SU-DHL-6 (cell line): ENCODE data around the gene PEDS1.

Experiments
- H2AFZ ChIP-seq: fragments of 200-600 bp; sonication (generic); 2 replicates; pipeline ENCODE4 v1.6.1; 2014; ENCODE audit warnings: low read depth, mild to moderate bottlenecking, moderate library complexity, mixed read lengths, antibody characterized with exemption, low read length; ENCODE audit not compliant: severe bottlenecking
- H3F3A ChIP-seq: fragments of 200-600 bp; shearing (Covaris generic); 2 replicates; pipeline ENCODE4 v1.6.0; 2016; ENCODE audit warnings: antibody characterized with exemption, mild to moderate bottlenecking; ENCODE audit not compliant: insufficient read depth
- H3K27ac ChIP-seq: fragments of 200-600 bp; sonication (generic); 2 replicates; pipeline ENCODE4 v1.5.1; 2016; ENCODE audit warnings: low read depth, mild to moderate bottlenecking, low read length, moderate library complexity, mixed read lengths
- H3K27me3 ChIP-seq: fragments of 200-600 bp; sonication (generic), shearing (Covaris generic); 2 replicates; pipeline ENCODE4 v1.6.0; 2014; ENCODE audit warnings: mild to moderate bottlenecking, low read length
- H3K36me3 ChIP-seq: fragments of 200-600 bp; sonication (generic); 2 replicates; pipeline ENCODE4 v1.6.1; 2014; ENCODE audit warnings: mild to moderate bottlenecking, low read length, mixed read lengths
- H3K4me2 ChIP-seq: fragments of 300-600, 200-600 bp; shearing (Covaris generic), sonication (generic); 2 replicates; pipeline ENCODE4 v1.6.0; 2014; ENCODE audit warnings: low read length, low read depth, mild to moderate bottlenecking; ENCODE audit not compliant: poor library complexity, severe bottlenecking
- H3K4me3 ChIP-seq: fragments of 200-600 bp; sonication (generic); 2 replicates; pipeline ENCODE4 v1.5.1; 2014; ENCODE audit warnings: antibody characterized with exemption, low read length, mild to moderate bottlenecking, mixed read lengths; ENCODE audit not compliant: insufficient read depth, poor library complexity, severe bottlenecking
- H3K79me2 ChIP-seq: fragments of 200-600 bp; sonication (generic); 2 replicates; pipeline ENCODE4 v1.6.1; 2014; ENCODE audit warnings: mild to moderate bottlenecking, low read length, moderate library complexity; ENCODE audit not compliant: insufficient read depth
- H3K9ac ChIP-seq: fragments of 200-600 bp; sonication (generic); 2 replicates; pipeline ENCODE4 v1.7.0; 2014; ENCODE audit warnings: mild to moderate bottlenecking, low read length
- H3K9me2 ChIP-seq: fragments of 200-600 bp; sonication (generic); replicated peaks from 2 replicates; pipeline ENCODE4 v1.6.1; 2014; ENCODE audit warnings: low read length; ENCODE audit not compliant: insufficient read depth
- H3K9me3 ChIP-seq: fragments of 200-600 bp; sonication (generic); 2 replicates; pipeline ENCODE4 v1.6.1; 2014; ENCODE audit warnings: low read length, mixed read lengths; ENCODE audit not compliant: insufficient read depth
- H4K20me1 ChIP-seq: fragments of 200-600 bp; sonication (generic); 2 replicates; pipeline ENCODE4 v1.6.1; 2014; ENCODE audit warnings: low read depth, mild to moderate bottlenecking, antibody characterized with exemption, low read length, moderate library complexity, mixed read lengths
- EZH2phosphoT487 ChIP-seq: fragments of 200-600 bp; sonication (generic), shearing (Covaris generic); conservative IDR thresholded peaks from 2 replicates; pipeline ENCODE4 v1.6.1; 2018; ENCODE audit warnings: mild to moderate bottlenecking, antibody characterized with exemption, low read length, moderate library complexity, mixed read lengths
- TF ChIP-seq, protein P1 (sequence below): fragments of 200-600 bp; sonication (generic); IDR thresholded peaks from one replicate; pipeline ENCODE4 v1.5.1; 2017; ENCODE audit warnings: antibody characterized with exemption, mild to moderate bottlenecking, low read length, moderate library complexity; ENCODE audit not compliant: insufficient read depth, poor library complexity, severe bottlenecking

The PEDS1 gene

DNA sequence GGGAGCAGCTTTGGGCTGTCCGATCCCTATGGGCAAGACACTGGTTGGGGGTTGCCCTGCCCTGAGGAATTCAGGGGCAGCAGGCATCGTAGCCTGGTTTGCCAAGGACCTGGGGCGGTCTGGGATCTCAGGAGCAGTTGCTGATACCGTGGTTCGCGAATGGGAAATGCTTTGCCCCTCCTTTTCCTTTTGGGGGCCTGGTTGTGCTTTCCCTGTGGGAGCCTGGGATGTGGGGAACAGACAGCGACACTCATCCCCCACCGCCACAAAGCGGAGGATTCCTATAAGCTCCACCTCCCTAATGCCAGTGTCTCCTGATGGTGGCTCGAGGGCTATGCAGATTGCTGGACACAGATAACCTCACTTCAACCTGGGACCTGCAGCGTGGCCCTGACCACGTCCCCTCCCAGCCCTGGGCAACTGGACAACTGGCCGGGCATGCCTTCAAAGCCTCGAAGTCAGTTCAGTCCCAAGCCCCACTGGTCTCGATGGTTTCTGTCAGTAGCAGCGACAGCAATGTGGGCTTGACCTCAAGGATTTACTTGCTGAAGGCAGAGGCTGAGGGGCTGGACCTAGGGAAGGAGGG, 40.4 kb upstream of the PEDS1 start:
- Histone ChIP-seq H3F3A (peaks cover 5% of the 10 kb centered on the region), H3K79me2 (peaks cover 19% of the 10 kb centered on the region), H3K27me3 (no peaks in the 10 kb centered on the region), H3K4me2 (peak overlapping the region; percentile 100), H3K27ac (no peak overlapping the region), H3K4me3 (no peak overlapping the region), H3K9me3 (no peaks in the 10 kb centered on the region), H3K36me3 (no peaks in the 10 kb centered on the region), H4K20me1 (no peaks in the 10 kb centered on the region), H2AFZ (no peak overlapping the region), H3K9ac (no peak overlapping the region), H3K9me2 (no peaks in the 10 kb centered on the region)
- TF ChIP-seq, protein P1, sequence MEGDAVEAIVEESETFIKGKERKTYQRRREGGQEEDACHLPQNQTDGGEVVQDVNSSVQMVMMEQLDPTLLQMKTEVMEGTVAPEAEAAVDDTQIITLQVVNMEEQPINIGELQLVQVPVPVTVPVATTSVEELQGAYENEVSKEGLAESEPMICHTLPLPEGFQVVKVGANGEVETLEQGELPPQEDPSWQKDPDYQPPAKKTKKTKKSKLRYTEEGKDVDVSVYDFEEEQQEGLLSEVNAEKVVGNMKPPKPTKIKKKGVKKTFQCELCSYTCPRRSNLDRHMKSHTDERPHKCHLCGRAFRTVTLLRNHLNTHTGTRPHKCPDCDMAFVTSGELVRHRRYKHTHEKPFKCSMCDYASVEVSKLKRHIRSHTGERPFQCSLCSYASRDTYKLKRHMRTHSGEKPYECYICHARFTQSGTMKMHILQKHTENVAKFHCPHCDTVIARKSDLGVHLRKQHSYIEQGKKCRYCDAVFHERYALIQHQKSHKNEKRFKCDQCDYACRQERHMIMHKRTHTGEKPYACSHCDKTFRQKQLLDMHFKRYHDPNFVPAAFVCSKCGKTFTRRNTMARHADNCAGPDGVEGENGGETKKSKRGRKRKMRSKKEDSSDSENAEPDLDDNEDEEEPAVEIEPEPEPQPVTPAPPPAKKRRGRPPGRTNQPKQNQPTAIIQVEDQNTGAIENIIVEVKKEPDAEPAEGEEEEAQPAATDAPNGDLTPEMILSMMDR = no peak

DNA sequence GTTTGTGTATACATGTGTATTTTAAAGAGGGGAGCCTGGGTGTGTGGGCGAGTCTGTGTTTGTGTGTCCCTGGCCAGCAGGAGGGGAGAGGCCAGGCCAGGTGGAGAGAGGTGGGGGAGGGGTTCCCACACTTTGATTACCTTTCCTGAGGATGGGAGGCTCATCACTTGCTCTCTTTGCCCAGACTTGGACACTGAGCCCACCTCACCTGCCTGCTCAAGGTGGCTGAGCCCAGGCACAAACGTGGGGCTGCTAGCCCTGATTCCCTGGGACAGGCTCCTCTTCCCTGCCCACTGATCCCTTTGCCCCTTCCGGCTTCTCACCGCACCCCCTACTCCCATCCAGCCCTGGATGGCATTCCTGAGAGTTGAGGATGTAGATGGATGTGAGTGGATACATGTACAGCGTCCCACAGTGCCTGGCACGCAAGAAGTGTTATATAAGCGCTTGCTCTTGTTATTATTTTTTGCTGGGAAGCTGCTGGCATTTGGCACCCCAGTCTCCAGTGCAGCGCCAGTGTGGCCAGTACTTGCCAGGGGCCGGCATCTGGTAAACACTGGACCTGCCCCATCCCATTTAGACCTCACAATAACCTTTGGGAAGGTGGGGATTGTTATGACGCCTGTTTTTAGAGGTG, 39.8 kb upstream of the PEDS1 start:
- H3K4me2 ChIP-seq = peak overlapping the region; percentile 100
- H3K4me3 ChIP-seq = peak overlapping the region; percentile 83

DNA sequence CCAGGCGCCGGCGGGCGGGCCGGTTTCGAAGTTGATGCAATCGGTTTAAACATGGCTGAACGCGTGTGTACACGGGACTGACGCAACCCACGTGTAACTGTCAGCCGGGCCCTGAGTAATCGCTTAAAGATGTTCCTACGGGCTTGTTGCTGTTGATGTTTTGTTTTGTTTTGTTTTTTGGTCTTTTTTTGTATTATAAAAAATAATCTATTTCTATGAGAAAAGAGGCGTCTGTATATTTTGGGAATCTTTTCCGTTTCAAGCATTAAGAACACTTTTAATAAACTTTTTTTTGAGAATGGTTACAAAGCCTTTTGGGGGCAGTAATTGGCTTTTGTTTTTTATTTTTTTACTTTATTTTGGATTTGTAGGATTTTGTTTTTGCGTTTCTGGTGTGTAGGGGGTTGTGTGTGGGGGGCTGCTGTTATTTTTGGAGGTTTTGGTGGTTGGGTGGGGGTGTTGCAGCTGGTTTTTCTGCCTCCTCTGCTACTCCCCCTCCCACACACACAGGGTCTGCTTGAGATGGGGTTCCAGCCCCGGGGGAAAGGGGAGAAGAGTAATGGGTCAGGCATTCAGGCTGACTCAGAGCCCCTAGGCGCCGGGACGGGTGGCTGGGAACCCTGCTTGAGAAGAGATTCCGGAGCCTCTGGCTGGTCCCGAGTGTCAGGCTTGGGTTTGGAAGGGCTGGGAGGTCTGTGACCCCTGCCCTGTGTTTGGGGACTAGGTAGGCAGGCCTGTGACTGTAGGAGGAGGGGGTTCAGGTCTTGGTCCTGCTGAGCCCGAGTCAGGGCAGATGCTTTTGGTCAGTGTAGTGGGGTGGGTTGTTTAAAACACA, 39.1 kb upstream of the PEDS1 start:
- peak overlapping the region; percentile 84 for H3K9ac ChIP-seq
- peak overlapping the region; percentile 92 for H3K27ac ChIP-seq
- H3K79me2 ChIP-seq = peaks cover 19% of the 10 kb centered on the region
- H4K20me1 ChIP-seq = no peaks in the 10 kb centered on the region
- no peaks in the 10 kb centered on the region for H3K36me3 ChIP-seq
- H3K9me2 ChIP-seq = no peaks in the 10 kb centered on the region
- TF ChIP-seq, protein P1 = no peak
- no peak for TF ChIP-seq EZH2phosphoT487
- H3K27me3 ChIP-seq = no peaks in the 10 kb centered on the region
- H2AFZ ChIP-seq = no peak overlapping the region
- peaks cover 5% of the 10 kb centered on the region for H3F3A ChIP-seq
- H3K9me3 ChIP-seq = no peaks in the 10 kb centered on the region
- H3K4me2 ChIP-seq = peak overlapping the region; percentile 100
- H3K4me3 ChIP-seq = peak overlapping the region; percentile 83

More for the DNA sequence above, 39.8 kb upstream of the PEDS1 start:
- Histone ChIP-seq H3F3A (peaks cover 5% of the 10 kb centered on the region), H3K79me2 (peaks cover 19% of the 10 kb centered on the region), H3K36me3 (no peaks in the 10 kb centered on the region), H4K20me1 (no peaks in the 10 kb centered on the region), H3K27ac (0 out of 2 replicates have a peak overlapping the region, but pooled peaks have one; percentile 92), H2AFZ (no peak overlapping the region), H3K9ac (peak overlapping the region; percentile 84), H3K27me3 (no peaks in the 10 kb centered on the region), H3K9me2 (no peaks in the 10 kb centered on the region), H3K9me3 (no peaks in the 10 kb centered on the region)
- no peak for TF ChIP-seq EZH2phosphoT487
- TF ChIP-seq, protein P1 = no peak
